ENCODE results near the gene ZNF684.
A peak's percentile ranks its signal among the peaks of the same experiment; 100 is the strongest.
"Not testable (repeated sequence)": the region's sequence is repeated elsewhere in the genome, so short reads cannot be mapped to it uniquely, and the experiment has no call there.

Gene ZNF684

DNA sequence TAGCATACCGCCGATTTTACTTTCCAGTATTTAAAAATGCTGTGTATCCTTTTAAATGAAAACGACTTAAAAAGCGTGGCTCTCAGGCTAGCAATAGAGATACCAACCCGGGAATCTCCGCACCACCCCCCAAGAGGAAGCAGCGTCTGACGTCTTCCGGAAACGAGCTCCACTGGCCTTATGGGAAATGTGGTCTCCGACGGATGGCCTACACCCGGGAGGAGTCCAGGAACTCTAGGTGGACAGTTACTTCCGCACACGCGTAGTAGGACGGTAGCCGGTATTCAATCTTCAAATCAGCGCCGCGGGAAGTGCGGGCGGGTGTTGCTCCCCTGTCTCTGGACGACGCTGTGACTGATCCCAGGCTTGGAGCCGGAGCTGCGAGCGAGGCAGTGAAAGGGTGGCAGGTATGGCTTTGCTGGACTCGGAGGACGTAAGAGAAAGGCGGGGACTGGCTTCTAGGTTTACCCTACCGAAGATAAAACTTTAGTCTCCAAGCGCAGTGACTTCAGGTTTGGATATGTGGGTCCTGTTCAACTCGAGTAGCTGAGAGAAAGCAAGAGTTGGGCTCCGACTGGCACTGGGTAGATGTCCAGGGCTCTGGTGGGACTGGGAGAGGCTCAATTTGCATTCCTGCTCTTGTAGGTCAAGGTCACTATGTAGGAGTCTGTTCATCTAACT is at the start of gene ZNF684:
ZNF684 (plus strand) TSS at position 257 of the 681 bp plus-strand sequence. CDS start 1,530 bp downstream, outside the sequence.
- DNase-seq (ENCODE audit: low read depth): peak; percentile 73

DNA sequence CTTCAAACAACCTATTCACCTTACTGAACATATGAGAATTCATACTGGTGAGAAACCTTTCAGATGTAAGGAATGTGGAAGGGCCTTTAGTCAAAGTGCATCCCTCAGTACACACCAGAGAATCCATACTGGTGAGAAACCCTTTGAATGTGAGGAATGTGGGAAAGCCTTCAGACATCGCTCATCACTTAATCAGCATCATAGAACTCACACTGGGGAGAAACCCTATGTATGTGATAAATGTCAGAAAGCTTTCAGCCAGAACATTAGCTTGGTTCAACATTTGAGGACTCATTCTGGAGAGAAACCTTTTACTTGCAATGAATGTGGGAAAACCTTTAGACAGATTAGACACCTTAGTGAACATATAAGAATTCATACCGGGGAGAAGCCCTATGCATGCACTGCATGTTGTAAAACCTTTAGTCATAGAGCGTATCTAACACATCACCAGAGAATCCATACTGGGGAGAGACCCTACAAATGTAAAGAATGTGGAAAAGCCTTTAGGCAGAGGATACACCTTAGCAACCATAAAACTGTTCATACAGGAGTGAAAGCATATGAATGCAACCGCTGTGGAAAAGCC is 36.0 kb upstream of the ZNF684 start:
- no peak for DNase-seq (ENCODE audit: low read depth)

DNA sequence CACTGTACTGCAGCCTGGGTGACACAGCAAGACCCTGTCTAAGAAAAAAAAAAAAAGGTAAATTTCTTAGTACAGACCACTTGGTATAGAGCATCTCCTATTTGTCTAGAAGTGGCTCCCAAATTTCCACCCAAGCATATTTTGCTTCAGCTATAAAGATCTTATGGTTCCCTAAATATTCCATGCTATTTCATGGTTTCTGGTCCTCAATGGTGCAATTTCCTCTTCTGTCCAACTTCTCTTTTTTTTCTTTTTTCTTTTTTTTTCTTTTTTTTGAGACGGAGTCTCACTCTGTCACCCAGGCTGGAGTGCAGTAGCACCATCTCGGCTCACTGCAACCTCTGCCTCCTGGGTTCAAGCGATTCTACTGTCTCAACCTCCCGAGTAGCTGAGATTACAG is 28.8 kb upstream of the ZNF684 start:
- not testable (repeated sequence) for DNase-seq (ENCODE audit: low read depth)

DNA sequence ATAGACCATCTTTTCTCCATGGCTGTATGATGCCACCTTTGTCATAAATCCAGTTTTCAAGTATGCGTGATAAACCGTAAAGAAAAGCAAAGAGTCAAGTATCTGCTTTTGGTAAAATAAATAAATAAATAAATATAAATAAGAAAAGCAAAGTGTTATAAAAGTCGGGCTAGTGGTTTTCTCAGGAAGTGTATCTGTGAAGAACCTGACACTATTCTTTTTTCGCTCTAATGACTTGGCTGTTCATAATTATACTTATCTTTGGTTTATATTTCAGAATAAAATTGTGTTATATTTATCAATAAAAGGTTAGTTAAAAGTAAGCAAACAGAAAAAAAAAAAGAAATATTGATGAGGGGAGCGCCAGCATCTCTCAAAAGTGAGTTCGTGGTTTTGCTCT is 23.5 kb upstream of the ZNF684 start:
- DNase-seq (ENCODE audit: low read depth): no peak

DNA sequence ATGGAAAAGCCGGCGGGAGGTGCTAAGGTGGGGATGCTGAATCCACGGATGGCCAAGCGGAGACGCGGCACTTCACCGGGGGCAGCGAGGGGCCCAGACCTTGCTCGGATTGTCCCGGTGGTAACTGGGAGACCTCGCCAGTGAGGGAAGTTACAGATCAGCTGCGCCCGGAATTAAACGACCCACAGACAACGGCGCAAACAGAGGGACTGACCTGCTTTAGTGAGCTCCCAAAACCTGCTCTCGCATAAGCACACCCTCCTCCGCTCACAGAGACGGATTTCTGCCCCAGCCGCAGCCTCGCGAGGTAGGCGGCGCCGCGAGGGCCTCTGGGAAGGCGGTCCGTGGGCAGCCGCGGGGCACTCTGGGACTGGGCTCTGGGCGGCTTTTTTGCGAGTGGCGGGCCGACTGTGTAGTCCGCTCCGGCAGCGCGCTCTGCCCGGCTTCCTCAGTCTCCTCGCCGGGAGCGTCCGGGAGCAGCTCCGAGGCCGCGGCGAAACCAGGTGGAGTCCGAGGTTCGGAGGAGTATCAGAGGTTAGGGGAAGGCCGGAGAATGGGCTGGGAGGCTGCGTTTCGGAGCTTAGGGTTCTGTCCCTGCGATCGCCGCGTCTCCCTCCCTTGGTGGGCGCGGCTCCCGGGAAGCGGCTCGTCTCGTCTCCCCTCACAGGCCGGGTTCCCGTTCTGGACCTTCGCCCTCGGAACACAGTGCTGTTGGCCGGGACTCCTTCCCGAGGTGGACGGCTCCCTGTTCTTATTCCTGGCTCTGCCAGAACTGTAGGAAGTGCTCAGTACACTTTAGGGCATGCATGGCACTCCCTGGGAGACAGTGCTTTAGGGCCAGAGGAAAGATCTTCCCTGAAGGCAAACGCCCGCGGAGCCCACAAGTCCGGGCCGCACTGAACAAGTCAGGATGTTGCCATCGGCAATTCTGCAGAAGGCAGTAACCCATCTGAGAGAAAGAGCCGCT is 22.8 kb upstream of the ZNF684 start, which contains the start of gene EXO5:
EXO5 (plus strand) TSS at position 393 of the 967 bp plus-strand sequence. CDS start 5,778 bp downstream, outside the sequence.
- DNase-seq (ENCODE audit: low read depth): peak; percentile 69

DNA sequence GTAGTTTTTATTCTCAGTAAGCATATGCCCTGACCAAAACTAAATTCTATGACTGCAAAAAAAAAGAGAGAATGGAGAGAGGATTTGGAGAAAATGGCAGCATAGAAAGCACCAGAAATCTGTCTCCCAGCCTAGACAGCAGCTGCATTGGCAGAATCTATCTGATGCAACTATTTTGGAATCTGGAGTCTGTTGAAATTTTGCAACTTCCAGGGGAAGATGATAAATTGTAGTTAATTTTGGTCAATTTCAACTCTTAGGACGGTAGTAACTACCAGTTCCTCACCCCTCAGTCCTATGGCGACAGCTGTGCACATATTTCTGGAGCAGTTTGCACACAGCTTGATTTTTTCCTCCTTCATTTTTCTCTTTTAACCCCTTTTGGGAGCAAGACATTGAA is 11.9 kb upstream of the ZNF684 start:
- DNase-seq (ENCODE audit: low read depth): no peak

DNA sequence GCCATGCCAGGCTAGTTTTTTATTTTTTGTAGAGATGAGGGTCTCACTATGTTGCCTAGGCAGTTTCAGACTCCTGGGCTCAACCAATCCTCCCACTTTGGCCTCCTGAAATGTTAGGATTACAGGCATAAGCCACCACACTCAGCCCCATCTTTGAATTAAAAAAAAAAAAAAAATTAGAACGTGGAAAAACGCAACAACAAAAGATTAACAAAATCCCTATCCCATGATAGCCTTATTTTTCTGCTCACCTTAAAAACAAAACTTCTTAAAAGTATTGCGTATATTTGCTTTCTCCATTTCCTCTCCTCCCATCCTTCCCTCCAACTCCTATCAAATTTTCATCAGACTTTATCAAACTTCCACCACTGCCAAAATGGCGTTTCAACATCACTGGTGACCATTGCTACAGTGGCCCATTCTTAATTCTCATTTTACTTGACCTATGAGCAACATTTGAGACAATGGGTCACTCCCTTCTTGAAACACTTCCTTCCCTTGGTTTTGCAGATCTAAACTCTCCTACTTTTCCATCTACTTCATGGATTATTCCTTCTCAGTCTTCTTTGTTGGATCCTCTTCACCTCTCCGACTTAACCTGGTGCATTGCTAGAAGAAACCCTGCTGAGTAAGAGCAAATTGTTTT is 579 bp upstream of the ZNF684 start:
- DNase-seq (ENCODE audit: low read depth): no peak

DNA sequence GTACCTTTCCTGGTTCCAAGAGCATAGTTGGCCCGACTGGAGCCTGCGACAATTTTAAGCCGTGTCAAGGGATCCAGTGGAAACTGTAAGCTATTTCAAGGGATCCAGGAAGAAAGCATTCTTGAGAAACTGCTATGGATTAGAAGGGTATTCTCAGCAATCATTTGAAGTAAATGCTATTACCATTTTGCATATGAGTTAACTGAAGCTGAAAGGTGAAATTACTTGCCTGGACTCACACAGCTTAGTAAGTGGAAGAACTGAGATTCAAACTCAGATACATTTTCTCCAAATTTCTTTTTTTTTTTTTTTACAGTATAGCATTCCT is 589 bp downstream of the ZNF684 start:
- DNase-seq (ENCODE audit: low read depth): no peak

DNA sequence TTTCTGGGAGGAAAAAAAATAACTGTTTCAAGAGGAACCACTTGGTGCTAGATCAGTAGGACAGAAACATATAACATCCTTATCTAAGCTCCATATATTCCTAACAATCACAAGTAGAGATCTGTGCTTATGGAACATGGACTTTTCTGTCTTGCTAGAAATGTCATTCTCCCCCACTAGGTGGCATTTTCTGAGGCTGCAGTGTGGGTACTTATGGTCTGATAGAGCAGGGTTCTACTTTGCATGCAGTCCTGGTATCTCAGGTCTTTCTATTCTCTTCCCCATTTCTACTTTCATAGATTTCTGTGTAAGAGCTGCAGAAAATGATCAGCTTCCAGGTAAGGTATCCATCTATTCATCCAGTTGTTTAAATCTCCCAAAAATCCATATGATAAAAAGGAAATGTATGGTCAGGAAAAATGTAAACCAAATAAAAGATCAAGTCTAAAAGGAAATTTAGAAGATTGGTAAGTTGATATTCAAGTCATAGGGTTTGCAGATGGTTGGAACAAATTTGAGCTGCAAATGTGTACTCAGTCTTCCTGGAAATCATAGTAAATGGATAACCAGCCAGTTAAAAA is 1.5 kb downstream of the ZNF684 start:
- no peak for DNase-seq (ENCODE audit: low read depth)

DNA sequence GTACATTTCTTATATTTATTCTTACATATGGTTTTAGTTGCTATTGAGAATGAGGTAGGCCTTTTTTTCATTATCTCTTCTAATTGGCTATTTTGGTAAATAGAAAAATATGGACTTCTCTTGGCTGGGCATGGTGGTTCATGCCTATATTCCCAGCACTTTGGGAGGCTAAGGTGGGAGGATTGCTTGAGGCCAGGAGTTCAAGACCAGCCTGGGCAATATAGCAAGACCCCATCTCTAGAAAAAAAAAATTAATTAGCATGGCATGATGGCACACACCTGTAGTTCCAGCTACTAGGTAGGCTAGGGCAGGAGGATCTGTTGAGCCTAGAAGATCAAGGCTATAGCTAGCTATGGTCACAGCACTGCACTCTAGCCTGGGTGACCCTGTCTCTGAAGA is 3.2 kb downstream of the ZNF684 start:
- DNase-seq (ENCODE audit: low read depth): no peak

DNA sequence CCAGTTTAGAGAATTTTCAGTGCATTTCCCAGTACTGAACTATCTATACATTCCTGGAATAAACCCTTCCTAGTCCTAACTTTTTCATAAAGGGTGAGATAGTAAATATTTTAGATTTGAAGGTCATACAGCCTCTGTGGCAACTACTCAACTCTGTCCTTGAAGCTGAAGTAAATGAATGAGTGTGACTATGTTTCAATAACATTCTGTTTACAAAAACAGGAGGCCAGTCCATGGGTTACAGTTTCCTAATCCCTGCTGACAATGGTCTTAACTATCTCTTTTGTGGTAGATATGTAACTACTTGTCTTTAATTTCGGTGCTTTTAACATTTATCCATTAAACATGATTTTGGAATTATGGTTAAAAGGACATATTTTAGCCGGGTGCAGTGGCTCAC is 4.3 kb downstream of the ZNF684 start:
- no peak for DNase-seq (ENCODE audit: low read depth)

DNA sequence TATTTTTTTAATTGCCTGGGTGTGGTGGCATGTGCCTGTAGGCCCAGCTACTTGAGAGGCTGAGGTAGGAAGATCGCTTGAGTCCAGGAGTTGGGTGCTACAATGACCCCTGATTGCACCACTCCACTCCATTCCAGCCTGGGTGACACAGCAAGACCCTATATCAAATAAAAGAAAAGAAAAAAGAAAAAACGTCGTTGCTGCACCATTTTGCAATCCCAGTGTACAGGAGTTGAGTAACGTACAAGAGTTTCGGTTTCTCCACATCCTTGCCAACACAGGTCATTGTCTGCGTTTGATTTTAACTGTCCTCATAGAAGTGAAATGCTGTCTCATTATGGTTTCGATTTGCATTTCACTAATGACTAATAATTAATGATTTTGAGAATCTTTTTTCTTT is 7.9 kb downstream of the ZNF684 start:
- no peak for DNase-seq (ENCODE audit: low read depth)

DNA sequence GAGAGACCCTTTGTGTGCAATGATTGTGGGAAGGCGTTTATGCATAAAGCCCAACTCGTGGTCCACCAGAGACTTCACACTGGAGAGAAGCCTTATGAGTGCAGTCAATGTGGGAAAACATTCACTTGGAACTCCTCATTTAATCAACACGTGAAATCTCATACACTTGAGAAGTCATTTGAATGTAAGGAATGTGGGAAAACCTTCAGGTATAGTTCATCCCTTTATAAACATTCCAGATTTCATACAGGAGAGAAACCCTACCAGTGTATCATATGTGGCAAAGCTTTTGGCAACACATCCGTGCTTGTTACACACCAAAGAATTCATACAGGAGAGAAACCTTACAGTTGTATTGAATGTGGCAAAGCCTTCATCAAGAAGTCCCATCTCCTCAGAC is 15.5 kb downstream of the ZNF684 start:
- no peak for DNase-seq (ENCODE audit: low read depth)

DNA sequence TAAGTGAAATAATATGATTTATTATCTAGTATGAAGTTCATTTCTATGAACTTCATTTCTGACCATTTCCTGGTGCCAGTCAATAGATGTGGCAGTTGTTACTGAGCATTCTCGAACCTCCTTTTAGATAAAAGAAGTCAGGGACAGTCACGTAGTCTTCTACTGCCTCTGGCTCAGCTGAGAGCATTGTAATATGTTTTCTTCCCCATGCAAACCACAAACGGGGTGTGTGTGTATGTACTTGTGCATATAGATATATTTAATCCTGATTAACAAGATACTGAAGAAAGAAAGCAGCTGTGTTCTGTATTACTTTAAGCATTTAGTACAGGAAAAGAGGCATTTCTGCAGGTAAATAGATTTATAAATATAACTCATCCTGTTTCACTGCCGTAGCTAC is 21.6 kb downstream of the ZNF684 start:
- no peak for DNase-seq (ENCODE audit: low read depth)

DNA sequence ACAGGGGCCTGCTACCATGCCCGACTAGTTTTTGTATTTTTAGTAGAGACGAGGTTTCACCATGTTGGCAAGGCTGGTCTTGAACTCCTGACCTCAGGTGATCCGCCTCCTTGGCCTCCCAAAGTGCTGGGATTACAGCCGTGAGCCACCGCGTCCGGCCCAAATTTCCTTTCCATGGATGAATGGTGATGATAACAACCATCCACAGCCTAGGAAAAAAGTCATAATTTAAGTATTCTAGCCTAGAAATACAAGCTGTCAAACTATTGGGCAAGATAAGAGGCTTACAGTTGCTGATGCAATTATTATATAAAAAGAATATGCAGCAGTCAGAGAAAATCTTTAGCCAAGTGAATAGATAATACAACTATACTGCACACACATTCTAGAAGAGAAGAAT is 23.4 kb downstream of the ZNF684 start:
- not testable (repeated sequence) for DNase-seq (ENCODE audit: low read depth)

DNA sequence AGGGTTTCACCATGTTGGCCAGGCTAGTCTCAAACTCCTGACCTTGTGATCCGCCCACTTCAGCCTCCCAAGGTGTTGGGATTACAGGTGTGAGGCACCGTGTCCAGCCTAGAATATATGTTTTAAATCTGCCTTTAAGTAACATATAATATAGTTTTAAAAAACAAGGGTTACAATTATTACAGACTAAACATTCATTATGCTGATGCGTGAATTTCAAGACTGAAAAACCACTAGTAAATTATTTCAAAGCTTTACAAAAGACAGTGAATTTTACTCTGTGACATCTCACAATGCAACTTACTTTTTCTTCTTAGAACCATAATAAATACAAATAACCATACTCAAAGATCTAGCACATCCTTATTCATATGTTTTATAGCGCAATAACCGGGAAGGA is 24.7 kb downstream of the ZNF684 start:
- DNase-seq (ENCODE audit: low read depth): no peak

DNA sequence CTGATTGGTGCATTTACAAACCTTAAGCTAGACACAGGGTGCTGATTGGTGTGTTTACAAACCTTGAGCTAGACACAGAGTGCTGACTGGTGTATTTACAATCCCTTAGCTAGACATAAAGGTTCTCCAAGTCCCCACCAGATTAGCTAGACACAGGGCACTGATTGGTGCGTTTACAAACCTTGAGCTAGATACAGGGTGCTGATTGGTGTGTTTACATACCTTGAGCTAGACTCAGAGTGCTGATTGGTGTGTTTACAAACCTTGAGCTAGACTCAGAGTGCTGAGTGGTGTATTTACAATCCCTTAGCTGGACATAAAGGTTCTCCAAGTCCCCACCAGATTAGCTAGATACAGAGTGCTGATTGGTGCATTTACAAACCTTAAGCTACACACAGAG is 26.8 kb downstream of the ZNF684 start:
- DNase-seq (ENCODE audit: low read depth): not testable (repeated sequence)

DNA sequence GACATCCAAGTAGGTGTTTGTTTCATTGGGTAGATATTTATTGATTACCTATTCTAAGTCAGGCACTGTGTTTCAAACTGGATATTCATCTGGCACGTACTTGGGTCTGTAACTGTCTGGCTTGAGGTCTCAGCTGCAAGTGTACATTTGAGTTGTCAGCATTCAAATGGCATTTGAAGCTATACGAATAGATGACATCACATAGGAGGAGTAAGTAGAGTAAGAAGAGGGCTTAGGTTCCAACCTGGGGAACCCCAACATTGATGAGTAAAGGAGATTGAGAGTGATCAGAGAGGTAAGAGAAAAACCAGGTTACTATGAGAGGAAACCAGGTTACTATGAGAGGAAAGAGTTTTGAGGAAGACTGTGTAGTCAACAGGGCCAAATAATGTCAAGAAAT is 30.7 kb downstream of the ZNF684 start:
- no peak for DNase-seq (ENCODE audit: low read depth)

DNA sequence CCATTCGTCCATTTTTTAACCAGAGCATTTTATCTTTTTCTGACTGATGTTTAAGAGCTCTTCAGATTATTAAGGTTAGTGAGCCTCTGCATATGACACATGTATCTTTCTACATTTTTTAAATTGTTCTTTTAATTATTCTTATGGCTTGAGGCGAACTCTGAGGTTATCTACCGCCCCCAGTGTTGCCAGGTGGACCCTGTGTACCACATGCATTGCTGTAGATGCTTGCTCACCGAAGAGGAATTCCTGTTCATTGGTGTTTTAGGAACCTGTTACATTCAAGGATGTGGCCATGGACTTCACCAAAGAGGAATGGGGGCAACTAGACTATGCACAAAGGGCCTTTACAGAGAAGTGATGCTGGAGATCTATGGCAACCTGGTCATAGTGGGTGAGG is 31.8 kb downstream of the ZNF684 start:
- no peak for DNase-seq (ENCODE audit: low read depth)

DNA sequence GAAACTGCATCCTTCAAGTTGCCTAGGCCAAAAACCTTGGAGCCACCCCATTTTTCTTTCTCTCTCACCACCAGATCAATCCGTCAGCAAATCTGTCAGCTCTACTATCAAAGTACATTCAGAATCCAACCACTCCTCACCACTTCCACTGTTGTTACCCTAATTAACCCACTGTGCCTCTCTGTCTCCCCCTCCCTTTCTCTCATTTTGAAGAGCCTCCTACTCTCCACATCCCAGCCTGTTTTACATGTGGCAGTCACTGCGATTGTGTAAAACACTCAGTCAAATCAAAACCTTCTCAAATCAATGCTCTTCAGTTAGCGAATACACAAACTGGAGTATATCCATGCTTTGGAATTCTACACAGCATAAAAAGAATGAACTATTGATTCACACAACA is 33.1 kb downstream of the ZNF684 start:
- no peak for DNase-seq (ENCODE audit: low read depth)

DNA sequence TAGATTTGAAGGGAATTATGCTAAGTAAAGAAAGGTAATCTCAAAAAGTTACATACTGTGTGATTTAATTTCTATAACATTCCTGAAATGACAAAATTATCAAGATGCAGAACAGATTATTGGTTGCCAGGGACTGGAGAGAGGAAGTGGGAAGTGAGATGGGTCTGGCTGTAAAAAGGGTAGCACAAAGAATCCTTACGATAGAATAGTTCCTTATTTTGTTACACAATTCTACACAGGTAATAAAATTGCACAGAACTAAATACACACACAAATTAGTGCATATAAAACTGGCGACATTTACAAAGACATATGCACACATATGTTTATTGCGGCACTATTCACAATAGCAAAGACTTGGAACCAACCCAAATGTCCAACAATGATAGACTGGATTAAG is 33.5 kb downstream of the ZNF684 start:
- no peak for DNase-seq (ENCODE audit: low read depth)

DNA sequence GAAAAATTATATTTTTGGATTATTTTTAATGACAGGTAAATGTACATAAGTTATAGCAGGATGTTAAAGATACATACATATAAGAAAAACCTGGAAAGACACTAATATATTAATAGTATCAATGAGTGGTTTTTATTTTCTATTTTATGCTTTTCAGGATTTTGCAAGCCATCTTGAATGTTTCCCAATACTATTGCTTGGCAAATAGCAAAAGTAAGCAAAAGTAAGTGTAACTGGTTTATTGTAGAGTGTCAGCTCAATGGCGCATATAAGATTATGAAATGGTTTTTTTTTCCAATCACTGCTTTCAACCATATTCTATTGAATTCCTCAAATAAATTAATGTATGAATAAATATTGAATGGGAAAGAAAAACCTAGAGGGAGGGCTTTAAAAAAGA is 36.4 kb downstream of the ZNF684 start:
- no peak for DNase-seq (ENCODE audit: low read depth)
